OCI-LY1 (cell line): Measurements from ENCODE around the gene TTLL9.

Experiments
- H2AFZ ChIP-seq: fragments of 200-600 bp; sonication (generic), shearing (Covaris generic); 2 replicates; pipeline ENCODE4 v1.6.0; 2014; ENCODE audit warnings: antibody characterized with exemption, mild to moderate bottlenecking, low read length
- H3F3A ChIP-seq: fragments of 200-600 bp; sonication (generic), shearing (Covaris generic); 2 replicates; pipeline ENCODE4 v1.6.0; 2014; ENCODE audit warnings: mild to moderate bottlenecking, antibody characterized with exemption, low read length, moderate library complexity; ENCODE audit not compliant: insufficient read depth
- H3K27ac ChIP-seq: fragments of 200-600 bp; sonication (generic); 2 replicates; pipeline ENCODE4 v1.5.1; 2014; ENCODE audit warnings: low read length, mixed run types, mild to moderate bottlenecking, low read depth; ENCODE audit not compliant: poor library complexity, severe bottlenecking
- H3K27me3 ChIP-seq: fragments of 200-600 bp; sonication (generic); 2 replicates; pipeline ENCODE4 v1.6.0; 2014; ENCODE audit warnings: antibody characterized with exemption, mild to moderate bottlenecking, low read length, moderate library complexity; ENCODE audit not compliant: insufficient read depth
- H3K36me3 ChIP-seq: fragments of 200-600 bp; sonication (generic); 2 replicates; pipeline ENCODE4 v1.6.1; 2014; ENCODE audit warnings: mild to moderate bottlenecking, antibody characterized with exemption, low read length, moderate library complexity, mixed read lengths; ENCODE audit not compliant: insufficient read depth
- H3K4me1 ChIP-seq: fragments of 200-600 bp; sonication (generic); 2 replicates; pipeline ENCODE4 v1.5.1; 2014; ENCODE audit warnings: mild to moderate bottlenecking, low read length, moderate library complexity; ENCODE audit not compliant: insufficient read depth, severe bottlenecking
- H3K4me2 ChIP-seq: fragments of 200-600 bp; sonication (generic), shearing (Covaris generic); 2 replicates; pipeline ENCODE4 v1.6.1; 2014; ENCODE audit warnings: low read length
- H3K4me3 ChIP-seq: fragments of 200-600 bp; sonication (generic); 2 replicates; pipeline ENCODE4 v1.5.1; 2014; ENCODE audit warnings: low read length, low read depth, mild to moderate bottlenecking, mixed read lengths; ENCODE audit not compliant: poor library complexity, severe bottlenecking
- H3K79me2 ChIP-seq: fragments of 200-600 bp; shearing (Covaris generic); 2 replicates; pipeline ENCODE4 v1.6.1; 2016; ENCODE audit warnings: mixed run types, low read length, mixed read lengths; ENCODE audit not compliant: insufficient read depth
- H3K9ac ChIP-seq: fragments of 200-600 bp; sonication (generic), shearing (Covaris generic); 2 replicates; pipeline ENCODE4 v1.6.1; 2014; ENCODE audit warnings: mild to moderate bottlenecking, low read length, mixed read lengths
- H3K9me2 ChIP-seq: fragments of 200-600 bp; sonication (generic), shearing (Covaris generic); 2 replicates; pipeline ENCODE4 v1.6.1; 2014; ENCODE audit warnings: low read depth, mild to moderate bottlenecking, low read length, mixed read lengths
- H3K9me3 ChIP-seq: fragments of 200-600 bp; shearing (Covaris generic); 2 replicates; pipeline ENCODE4 v1.6.1; 2014; ENCODE audit warnings: low read length, mixed read lengths
- H4K20me1 ChIP-seq: fragments of 200-600 bp; sonication (generic), shearing (Covaris generic); 2 replicates; pipeline ENCODE4 v1.6.0; 2016; ENCODE audit warnings: mild to moderate bottlenecking, low read length; ENCODE audit not compliant: insufficient read depth
- CTCF ChIP-seq: fragments of 200-600 bp; sonication (generic), shearing (Covaris generic); IDR thresholded peaks from 2 replicates; pipeline ENCODE4 v1.5.1; 2017; ENCODE audit warnings: mild to moderate bottlenecking, antibody characterized with exemption, low read length, moderate library complexity, mixed read lengths
- EZH2 ChIP-seq: fragments of 200-600 bp; sonication (generic), shearing (Covaris generic); IDR thresholded peaks from 2 replicates; pipeline ENCODE4 v1.8.0; 2017; ENCODE audit warnings: borderline replicate concordance, mixed run types, mild to moderate bottlenecking, antibody characterized with exemption, low read length, moderate library complexity, mixed read lengths

TTLL9 gene

DNA sequence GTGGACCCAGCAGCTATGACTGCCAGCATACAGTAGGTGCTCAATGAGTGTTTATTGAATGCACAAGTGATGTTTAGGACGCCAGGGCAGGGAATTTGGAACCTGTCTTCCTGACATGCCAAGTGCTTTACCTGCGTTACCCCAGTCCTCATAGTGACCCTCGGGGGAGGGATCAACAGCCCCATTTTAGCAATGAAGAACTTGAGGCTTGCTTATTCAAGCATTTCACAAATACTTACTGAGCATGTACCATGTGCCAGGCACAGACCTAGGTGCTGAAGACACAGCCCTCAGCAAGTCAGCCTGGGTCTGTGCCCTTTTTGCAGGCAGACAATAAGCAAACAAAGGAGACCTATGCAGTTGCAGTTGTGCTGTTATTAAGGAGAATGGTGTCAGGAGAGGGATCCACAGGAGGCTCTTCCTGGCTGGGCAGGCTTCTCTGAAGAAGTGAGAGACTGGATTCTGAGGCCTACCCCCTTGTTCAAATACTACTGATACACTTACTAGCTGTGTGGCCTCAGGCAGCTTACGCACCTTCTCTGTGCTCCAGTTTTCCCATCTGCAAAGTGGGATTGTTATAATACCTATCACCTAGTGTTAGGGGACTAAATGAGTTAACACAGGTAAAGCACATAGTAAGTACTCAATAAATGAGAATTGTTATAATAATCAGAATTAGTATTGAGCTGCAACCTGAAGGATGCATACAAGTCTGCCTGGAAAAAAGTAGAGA is 39.8 kb downstream of the TTLL9 start:
- H3K4me1 ChIP-seq: no peaks in the 10 kb centered on the region
- H3K4me2 ChIP-seq: no peak overlapping the region
- no peaks in the 10 kb centered on the region for H4K20me1 ChIP-seq
- H3F3A ChIP-seq: no peaks in the 10 kb centered on the region
- no peak overlapping the region for H3K27ac ChIP-seq
- no peaks in the 10 kb centered on the region for H3K9me3 ChIP-seq
- H2AFZ ChIP-seq: no peak overlapping the region
- no peak overlapping the region for H3K4me3 ChIP-seq
- H3K9ac ChIP-seq: no peak overlapping the region
- TF ChIP-seq CTCF (no peak), EZH2 (no peak)
- H3K36me3 ChIP-seq: no peaks in the 10 kb centered on the region
- peaks cover 7% of the 10 kb centered on the region; the same call in 1 of the 2 replicates for H3K27me3 ChIP-seq
- H3K9me2 ChIP-seq: no peaks in the 10 kb centered on the region
- H3K79me2 ChIP-seq: no peaks in the 10 kb centered on the region

DNA sequence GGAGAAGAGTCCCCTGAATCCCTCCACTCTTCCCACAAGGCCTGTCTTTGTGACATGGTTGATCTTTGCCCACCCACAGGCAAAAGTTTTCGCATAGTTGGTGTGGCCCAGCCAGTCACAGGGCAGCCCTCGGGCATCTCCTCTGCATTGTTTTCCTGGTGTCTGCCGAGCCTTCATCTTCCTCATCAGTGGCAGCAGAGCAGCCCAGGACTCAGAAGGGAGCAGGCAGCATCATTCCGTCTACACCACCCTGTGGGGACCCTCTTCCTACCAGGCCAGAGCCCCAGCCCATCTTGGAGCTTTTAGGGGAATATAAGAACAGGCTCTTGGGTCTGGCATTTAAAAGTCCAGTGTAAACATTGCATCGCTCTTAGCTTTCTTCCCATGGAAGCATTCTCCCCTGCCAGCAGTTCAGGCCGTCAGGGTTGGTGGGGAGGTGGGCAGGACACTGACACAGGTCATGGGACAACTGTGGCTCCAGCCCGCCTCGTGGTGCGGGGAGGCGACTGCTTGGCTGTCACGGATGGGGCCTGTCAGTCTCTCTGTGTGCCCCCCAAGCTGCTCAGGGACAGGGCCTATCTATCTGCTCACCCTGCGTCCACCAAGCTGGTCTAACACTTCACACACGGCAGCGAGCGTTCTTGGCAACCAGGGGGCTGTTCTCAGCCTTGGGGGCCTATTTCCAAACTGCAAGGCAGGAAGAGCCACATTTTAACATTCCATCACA is 43.2 kb downstream of the TTLL9 start:
- Histone ChIP-seq H3F3A (no peaks in the 10 kb centered on the region), H3K4me3 (no peak overlapping the region)

GRCh38 chr20:31914170-31914569 is 43.7 kb downstream of the TTLL9 start:
- H3K36me3 ChIP-seq: no peaks in the 10 kb centered on the region
- no peaks in the 10 kb centered on the region for H3K9me2 ChIP-seq
- H4K20me1 ChIP-seq: no peaks in the 10 kb centered on the region
- H3F3A ChIP-seq: no peaks in the 10 kb centered on the region
- no peaks in the 10 kb centered on the region for H3K4me1 ChIP-seq
- no peak overlapping the region for H3K9ac ChIP-seq
- no peak overlapping the region for H3K27ac ChIP-seq
- no peak overlapping the region for H2AFZ ChIP-seq
- 0 out of 2 replicates have a peak, but pooled peaks cover 6% of the 10 kb centered on the region for H3K27me3 ChIP-seq
- H3K4me3 ChIP-seq: no peak overlapping the region
- no peaks in the 10 kb centered on the region for H3K79me2 ChIP-seq
- TF ChIP-seq CTCF: no peak
- TF ChIP-seq EZH2: no peak
- no peaks in the 10 kb centered on the region for H3K9me3 ChIP-seq
- no peak overlapping the region for H3K4me2 ChIP-seq

More for the DNA sequence above, 43.2 kb downstream of the TTLL9 start:
- Histone ChIP-seq H3K4me1 (no peaks in the 10 kb centered on the region), H3K9me3 (no peaks in the 10 kb centered on the region), H3K79me2 (no peaks in the 10 kb centered on the region), H2AFZ (no peak overlapping the region), H4K20me1 (no peaks in the 10 kb centered on the region), H3K27ac (no peak overlapping the region), H3K9ac (no peak overlapping the region), H3K27me3 (0 out of 2 replicates have a peak, but pooled peaks cover 6% of the 10 kb centered on the region), H3K36me3 (no peaks in the 10 kb centered on the region), H3K9me2 (no peaks in the 10 kb centered on the region), H3K4me2 (no peak overlapping the region)
- no peak for TF ChIP-seq EZH2
- no peak for TF ChIP-seq CTCF
